ENCODE results near the gene FIGN.

FIGN gene

DNA sequence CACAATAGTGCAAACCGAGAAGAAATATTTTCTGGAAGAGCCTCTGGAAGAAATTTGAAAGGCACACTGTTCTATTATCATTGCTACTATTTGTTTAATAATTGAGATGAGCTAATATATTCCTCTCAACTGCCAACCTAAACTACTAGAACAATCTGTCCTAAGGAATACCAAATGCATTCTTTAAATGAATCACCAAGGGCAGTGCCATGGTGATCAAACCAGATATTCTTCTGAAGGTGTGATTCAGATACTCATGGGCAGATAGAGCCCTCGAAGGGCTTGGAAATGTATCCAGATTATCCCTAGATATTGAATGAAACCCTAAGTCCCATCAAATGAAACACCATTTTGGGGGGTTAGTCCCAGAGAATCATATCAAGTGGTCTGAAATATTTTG lies 76.6 kb downstream of the FIGN start:
- no peak for DNase-seq

- no peak for DNase-seq
Measured at GRCh38 chr2:163658556-163658955, 77.3 kb downstream of the FIGN start.

GRCh38 chr2:163657281-163657656 lies 78.5 kb downstream of the FIGN start:
- DNase-seq, result no peak

DNA sequence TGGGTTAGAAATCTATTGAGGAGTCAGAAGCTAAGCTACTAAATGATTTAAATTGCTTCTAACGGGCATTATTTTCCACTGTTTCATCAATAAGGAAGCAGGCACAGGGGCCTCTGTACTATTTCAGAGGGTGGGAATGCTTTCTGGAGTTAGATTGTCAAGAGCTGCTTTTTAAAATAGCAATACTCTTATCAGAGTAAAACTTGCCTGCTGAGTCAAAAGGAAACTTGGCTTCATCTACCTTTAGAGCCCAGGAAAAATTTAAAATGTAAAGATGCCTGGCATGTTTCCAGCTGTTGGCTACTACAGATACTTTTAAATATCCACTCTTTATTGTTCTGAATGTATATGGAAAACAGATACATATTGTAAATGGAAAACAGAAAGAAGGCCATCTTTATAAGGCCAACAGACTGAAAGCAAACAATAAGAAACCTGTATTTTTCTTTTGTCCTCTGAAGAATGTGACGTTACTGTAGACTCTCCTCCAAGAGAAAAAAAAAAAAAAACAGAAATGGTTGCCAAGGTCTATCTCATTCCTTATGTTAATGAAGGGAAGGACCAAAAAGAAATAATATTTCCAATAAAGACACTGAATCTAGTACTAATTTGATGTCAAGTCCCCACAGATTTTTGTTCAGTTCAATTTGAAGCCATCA lies 79.1 kb downstream of the FIGN start:
- DNase-seq, result no peak

DNA sequence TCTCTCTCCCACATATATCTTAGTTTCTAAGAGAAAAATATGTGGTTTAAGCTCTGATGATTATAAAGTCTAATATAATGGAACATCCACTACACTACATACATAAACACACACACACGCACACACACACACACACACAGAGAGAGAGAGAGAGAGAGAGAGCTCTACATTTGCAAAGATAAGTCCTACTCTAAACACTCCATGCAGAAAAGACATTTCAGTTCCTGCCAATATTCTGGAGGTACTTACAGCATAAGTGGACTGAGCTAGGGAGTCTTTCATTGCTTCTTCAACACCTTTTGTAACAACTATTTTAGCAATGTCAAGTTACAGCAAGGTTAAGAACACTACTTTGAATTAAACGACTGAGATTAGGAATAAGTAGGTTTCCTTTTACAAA lies 80.1 kb downstream of the FIGN start:
- DNase-seq, result no peak

- DNase-seq, result no peak
Measured at GRCh38 chr2:163652751-163653150, 83.1 kb downstream of the FIGN start.

DNA sequence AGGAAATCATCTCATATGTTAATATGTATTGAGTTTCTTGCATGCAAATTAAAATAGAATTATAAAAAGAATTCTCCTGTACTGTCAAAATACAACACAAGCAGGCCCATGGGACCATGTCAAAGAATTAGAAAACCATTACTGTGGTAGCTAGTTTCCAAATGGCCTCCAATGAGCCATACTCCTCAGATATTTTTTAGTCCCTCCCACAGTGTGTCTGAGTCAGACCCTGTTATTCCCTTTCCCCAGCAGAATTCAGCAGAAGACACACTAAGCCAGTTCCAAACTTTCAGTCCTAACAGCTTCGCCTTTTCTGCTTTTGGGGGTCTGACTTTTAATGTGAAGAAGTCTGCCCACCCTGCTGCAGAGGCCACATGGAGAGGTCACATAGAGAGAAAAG lies 86.7 kb downstream of the FIGN start:
- no peak for DNase-seq

DNA sequence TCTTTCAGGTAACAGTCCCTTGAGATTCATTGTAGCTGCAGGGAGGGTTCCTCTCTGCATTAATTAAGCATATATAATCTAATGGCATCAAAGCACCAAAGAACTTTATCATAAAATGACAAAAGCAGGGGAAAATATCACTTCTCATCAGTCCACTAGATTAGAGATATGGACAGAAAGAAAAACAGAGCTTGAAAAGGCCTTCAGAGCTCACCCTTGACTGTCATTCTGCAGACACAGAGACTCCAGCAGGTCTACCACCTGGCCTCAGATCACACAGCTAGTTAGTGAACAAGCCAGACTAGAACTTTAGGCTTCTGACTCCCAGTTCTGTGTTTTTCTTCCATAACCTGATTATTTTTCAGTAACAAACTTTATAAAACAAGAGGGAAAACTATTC lies 88.5 kb downstream of the FIGN start:
- no peak for DNase-seq

- DNase-seq, result no peak
Measured at GRCh38 chr2:163646687-163647086, 89.1 kb downstream of the FIGN start.

GRCh38 chr2:163644238-163644637 lies 91.6 kb downstream of the FIGN start:
- no peak for DNase-seq

GRCh38 chr2:163641986-163642385 lies 93.8 kb downstream of the FIGN start:
- no peak for DNase-seq

GRCh38 chr2:163640542-163641193 lies 95.1 kb downstream of the FIGN start:
- DNase-seq, result no peak

DNA sequence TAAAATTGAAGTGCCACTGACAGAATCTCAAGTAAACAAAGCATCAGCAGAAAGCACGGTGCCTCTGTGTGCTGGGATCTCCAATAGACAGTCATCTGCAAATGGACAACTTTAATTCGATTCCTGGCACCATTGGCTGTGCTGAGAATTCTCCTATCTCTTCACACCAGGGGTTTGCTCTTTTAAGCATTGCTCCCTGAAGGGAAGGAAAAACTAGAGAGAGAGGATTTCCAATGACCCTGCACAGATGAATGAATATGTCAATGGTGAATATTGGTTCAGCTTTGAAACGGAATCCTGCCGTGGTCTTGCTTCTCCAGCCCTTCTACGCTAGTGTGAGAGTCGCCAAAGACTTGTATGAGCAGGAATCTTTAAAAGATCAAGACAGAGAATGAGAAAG lies 97.9 kb downstream of the FIGN start:
- no peak for DNase-seq

DNA sequence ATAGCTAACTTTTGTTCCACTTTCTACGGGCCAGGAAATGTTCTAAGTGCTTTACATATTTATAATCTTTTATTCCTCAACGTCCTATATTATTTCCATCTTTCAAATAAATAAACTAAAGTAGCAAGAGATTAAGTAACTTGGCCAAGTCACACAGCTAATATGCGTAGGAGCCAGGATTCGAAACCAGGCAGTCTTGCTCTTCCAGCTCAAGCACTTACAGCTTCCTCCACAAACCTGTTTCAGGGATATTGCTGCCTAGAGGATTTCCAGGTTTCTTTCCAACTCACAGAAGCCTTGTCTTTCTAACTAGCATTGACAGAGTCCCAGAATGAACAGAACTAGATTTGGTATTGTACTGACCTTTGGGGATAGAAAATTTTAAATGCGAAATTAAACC lies 102.5 kb downstream of the FIGN start:
- no peak for DNase-seq

DNA sequence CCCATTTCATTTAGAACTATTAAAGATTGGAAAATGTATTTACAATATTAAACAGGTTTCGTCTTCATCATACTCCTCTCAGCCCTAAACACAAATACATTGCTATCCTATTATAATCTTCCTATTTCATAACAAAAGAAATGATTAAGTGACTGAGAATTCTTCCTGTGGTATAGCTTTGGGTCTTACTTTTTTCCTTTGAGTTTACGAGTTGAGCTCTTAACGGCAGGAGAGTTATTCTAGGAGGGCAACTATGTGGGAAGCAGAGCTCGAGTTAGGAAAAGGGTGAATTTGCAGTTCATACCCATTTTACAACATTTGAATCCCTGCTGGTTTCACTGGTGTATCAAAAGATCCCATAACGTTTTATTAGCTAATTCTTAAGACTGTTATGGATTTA lies 105.0 kb downstream of the FIGN start:
- DNase-seq, result no peak

DNA sequence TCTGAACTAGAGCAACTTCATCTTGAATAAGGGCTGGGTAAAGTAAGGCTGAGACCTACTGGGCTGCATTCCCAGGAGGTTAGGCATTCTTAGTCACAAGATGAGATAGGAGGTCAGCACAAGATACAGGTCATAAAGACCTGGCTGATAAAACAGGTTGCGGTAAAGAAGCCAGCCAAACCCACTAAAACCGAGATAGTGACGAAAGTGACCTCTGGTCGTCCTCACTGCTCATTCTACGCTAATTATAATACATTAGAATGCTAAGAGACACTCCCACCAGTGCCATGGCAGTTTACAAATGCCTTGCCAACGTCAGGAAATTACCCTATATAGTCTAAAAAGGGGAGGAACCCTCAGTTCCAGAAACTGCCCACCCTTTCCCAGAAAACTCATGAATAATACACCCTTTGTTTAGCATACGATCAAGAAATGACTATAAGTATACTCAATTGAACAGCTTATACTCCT lies 109.1 kb downstream of the FIGN start:
- no peak for DNase-seq

DNA sequence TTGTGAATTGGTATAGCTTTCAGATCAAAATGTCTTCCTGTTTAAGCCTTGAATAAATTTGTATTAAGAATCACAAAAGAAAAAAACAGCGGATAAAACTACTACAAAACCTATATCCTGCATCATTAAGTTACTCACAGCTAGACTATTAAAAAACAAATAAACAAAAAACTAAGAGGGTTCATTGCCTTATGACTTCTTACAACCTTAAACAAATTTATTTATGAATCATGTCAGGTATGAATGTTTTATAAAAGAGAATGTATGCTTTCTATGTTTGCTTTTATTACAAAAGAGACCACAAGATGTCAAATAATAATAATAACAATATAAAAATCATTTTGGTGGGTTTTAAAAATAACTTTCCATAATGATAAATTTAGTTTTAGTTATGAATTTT lies 109.6 kb downstream of the FIGN start:
- no peak for DNase-seq

GRCh38 chr2:163625632-163626031 lies 110.2 kb downstream of the FIGN start:
- DNase-seq, result no peak

DNA sequence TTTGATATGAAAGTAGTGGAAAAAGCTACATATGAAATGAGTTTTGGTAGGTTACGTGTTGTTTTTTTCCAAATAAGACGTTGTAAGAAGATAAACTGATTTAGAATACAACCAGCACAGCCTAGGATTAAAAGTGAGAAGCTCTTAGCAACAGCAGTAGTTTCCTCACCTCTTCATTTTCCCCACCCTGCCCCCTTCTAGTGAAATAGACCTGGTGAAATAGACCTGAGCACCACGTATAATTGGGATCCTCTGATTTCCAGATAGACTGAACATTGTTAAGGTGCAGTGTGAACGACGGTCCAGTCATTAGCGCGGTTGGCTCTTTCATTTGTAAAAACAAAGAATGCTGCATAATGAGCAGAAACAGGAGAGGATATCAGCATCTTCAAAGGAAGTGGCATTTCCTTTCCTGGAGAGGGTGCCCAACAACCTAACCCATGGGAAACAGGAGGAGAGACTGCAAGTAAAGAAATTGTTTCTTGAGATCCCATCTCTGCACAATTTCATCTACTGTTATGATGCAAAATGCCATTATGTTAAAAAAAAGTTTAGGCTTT lies 114.3 kb downstream of the FIGN start:
- no peak for DNase-seq

GRCh38 chr2:163617517-163617916 lies 118.3 kb downstream of the FIGN start:
- no peak for DNase-seq

DNA sequence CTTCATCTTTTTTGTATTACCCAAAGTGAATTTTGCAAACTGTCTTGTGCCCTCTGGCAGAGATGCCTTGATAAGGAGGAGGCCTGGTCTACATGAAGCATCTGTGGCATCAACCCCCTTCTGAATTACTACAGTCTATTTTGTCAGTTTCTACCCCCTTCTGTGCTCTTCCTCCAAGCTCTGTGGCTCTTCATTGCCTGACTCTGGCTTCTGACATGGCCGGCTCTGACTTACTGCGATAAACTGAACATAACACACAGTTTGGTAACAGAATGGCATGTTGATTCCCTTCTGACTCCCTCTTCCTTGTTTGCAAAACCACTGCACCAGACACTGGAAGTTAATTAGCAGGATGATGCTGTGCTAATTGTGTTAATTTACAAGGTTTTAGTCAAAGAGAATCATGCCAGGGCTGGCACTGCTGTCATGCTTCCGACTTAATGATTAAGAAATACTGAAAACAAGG lies 122.5 kb downstream of the FIGN start:
- DNase-seq, result no peak

DNA sequence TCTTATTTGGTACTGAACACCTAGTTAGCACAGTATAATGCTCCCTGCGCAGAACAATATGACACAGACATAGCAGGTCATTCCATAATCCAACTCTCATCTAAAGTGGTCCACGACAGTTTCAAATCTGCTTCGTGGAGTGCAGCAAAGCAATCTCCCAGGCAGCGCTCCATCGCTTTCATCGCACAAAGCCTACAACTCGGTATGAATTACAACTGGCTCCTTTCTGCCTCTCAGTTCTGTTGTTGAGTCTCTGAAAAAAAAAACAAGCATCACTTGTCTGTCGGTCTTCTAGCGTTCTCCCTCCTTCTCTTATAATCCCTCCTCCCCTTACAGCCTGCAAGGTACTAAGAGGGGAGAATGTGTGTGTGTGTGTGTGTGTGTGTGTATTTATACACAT lies 123.5 kb downstream of the FIGN start:
- no peak for DNase-seq

DNA sequence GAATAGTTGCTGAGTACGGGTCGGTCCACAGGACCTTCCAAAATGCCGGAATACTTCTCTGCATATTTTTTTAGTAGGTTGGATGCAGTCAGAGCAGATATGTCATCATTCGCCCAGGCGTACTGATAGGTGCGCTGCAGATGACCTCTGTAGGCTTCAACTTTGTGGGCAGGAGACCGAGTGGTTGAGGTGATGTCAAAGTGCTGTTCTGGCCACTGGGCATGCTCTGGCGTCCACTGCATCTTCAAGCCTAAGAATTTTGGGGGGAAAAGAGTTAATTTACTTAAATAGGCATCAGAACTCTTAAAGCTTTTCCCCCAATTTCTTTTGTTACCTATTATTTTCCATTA lies 124.3 kb downstream of the FIGN start:
- DNase-seq, result no peak

DNA sequence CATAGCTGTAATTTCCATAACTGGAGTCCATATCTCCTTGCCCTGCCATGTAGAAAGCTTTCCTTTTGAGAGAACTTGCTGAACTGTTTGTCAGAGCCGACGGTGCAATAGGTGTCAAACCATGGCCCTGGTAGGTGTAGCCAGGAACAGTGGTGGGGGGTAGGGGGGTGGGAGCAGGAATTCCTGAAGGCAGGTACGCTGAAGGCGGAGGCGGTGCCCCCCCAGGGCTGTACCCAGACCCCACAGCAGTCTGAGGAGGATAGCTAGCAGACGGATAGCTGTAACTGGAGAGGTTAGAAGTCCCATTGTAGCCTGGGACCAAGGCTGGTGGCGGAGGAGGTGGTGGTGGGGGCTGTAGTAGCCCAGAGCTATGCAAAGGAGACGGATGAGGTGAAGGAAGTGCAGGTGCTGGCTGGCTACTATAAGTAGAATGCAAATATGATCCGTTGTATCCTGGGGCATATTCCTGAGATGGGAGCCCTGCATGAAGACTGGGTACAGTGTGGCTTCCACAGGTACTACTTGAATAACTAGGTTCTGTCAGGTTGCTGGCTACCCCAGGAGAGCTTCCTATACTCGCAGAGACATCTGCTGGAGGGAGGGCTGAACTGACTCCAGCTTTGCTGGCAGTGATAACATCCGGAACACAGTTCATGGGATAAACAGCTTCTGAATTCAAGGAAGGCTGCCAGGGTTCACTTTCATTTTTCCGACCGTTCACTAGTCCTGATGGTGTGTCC lies 124.8 kb downstream of the FIGN start:
- DNase-seq, result no peak

All from effector CD8-positive, alpha-beta T cell (primary cell).